Measurements from ENCODE around the gene APP. TPM values are rescaled to one million over a fixed set of nuclear protein-coding genes. Genes with fewer than 3 reads are reported as not detected.

APP gene
- total RNA-seq, 1 experiment from 2014 or later, result 560 TPM

DNA sequence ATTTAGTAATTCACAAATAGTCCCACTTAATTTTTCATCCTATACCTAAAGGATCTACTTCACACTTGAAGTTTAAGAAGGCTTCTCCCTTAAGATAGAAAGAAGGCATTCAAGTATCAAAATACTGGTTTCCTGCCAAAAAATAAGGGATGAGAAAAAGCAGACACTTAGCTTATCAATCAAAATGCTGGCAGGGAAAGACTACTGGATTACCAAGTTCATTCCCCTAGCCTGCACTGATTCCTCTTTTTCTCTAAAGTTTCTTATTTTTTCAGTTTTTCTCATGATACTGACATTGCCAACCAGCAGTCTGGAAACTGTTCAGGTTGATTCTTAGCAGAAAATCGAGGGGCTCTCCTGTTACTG lies 231.2 kb downstream of the APP start (continued):
- TF ChIP-seq STAT6 (CRISPR knock-in tag; conservative IDR thresholded peaks at IDR 0.05; ENCODE audit: low read depth) (no peak), ETV6 (CRISPR knock-in tag; IDR thresholded peaks at IDR 0.05) (no peak), FOXK1 (CRISPR knock-in tag; IDR thresholded peaks at IDR 0.05) (no peak), ZNF263 (CRISPR knock-in tag; IDR thresholded peaks at IDR 0.05; ENCODE audit: low read depth) (no peak)

DNA sequence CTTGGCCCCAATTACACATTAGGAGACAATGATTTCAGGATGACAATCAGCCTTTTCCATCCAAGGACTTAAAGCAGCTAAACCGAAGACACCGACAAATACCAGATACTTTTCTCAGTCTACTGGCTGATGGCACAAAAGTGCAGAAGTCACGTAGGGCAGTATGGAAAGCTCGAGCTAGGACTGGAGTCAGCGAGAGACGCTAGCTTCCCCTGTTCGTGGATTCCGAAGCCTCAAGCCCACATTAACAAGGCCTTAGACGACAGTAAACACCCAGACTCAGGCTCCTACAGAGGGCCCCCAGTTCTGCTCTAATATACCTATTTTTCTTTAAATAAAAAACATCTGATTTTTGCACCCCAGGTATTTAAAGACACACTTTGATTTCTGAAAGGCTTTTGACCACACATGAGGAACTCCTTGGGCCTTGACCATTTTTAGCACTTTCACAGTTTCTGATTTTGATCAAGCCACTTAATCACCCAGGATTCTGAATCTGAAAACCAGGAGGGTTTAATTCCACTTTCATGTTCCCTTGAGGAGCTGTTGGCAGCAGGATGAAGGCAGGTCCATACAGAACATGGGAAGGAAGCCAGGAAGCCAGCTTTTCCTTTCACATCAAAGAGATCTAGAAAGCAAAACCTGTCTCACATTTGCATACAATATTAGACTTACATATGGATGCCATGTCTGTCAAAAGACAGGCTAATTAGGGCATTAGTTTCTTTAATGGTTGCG lies 231.7 kb downstream of the APP start:
- no peak for TF ChIP-seq EMX1 (CRISPR knock-in tag; IDR thresholded peaks at IDR 0.05)
- ChIA-PET CTCF (no interaction called here), POLR2A (no interaction called here)
- H3K36me3 Mint-ChIP-seq, result peaks cover 21% of the 10 kb centered on the region
- peak; percentile 44; the same call in 1 of the 2 replicates for ATAC-seq
- H3K27me3 Mint-ChIP-seq (ENCODE audit: low read depth), result no peaks in the 10 kb centered on the region
- H3K27ac Mint-ChIP-seq, result peak overlapping the region; percentile 70
- H3K9me3 Mint-ChIP-seq, result no peaks in the 10 kb centered on the region
- DNase-seq (ENCODE audit: low spot score), result no peak
- no peak overlapping the region for H3K4me3 Mint-ChIP-seq
- peaks cover 21% of the 10 kb centered on the region for H3K4me1 Mint-ChIP-seq

GRCh38 chr21:25936776-25937175 lies 233.8 kb downstream of the APP start:
- Mint-ChIP-seq H3K36me3 (peaks cover 25% of the 10 kb centered on the region), H3K4me1 (peaks cover 34% of the 10 kb centered on the region), H3K4me3 (no peak overlapping the region), H3K27me3 (ENCODE audit: low read depth) (no peaks in the 10 kb centered on the region), H3K9me3 (no peaks in the 10 kb centered on the region), H3K27ac (no peak overlapping the region)
- ChIA-PET CTCF (no interaction called here), POLR2A (interaction anchor here (0.6 kb wide), 1 partner anchor 10 kb away, joined by 4 read pairs; no protein-coding TSS in a partner anchor)
- ATAC-seq (no peak), DNase-seq (ENCODE audit: low spot score) (no peak)
- TF ChIP-seq, protein P1, sequence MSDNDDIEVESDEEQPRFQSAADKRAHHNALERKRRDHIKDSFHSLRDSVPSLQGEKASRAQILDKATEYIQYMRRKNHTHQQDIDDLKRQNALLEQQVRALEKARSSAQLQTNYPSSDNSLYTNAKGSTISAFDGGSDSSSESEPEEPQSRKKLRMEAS (CRISPR knock-in tag; IDR thresholded peaks at IDR 0.05), result no peak

GRCh38 chr21:25934771-25935224 lies 235.8 kb downstream of the APP start:
- H3K27me3 Mint-ChIP-seq (ENCODE audit: low read depth), result no peaks in the 10 kb centered on the region
- ChIA-PET POLR2A (no interaction called here), CTCF (no interaction called here)
- no peak for ATAC-seq
- peaks cover 22% of the 10 kb centered on the region for H3K36me3 Mint-ChIP-seq
- H3K4me1 Mint-ChIP-seq, result peaks cover 47% of the 10 kb centered on the region
- TF ChIP-seq ESRRA (CRISPR knock-in tag; IDR thresholded peaks at IDR 0.05; ENCODE audit: borderline replicate concordance), result no peak
- TF ChIP-seq ELF4 (CRISPR knock-in tag; IDR thresholded peaks at IDR 0.05; ENCODE audit: low read depth), result no peak
- TF ChIP-seq IRF2 (CRISPR knock-in tag; IDR thresholded peaks at IDR 0.05; ENCODE audit: borderline replicate concordance, low read depth), result no peak
- H3K4me3 Mint-ChIP-seq, result no peak overlapping the region
- no peak for DNase-seq (ENCODE audit: low spot score)
- H3K9me3 Mint-ChIP-seq, result no peaks in the 10 kb centered on the region
- H3K27ac Mint-ChIP-seq, result peak overlapping the region; percentile 88

DNA sequence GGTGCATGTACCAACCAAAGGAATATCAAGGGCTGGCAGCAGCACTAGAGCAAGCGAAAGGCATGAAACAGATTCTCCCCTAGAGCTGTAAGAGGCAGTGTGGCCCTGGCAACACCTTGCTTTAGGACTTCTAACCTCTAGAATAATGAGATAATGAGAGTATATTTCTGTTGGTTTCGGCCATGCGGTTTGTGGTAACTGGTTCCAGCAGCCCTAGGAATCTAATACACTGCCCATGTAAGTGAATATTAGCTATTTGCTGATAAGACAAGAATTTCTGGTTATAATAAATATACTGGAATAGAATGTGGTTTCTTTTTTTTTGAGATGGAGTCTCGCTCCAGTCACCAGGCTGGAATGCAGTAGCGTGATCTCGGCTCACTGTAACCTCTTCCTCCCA lies 236.4 kb downstream of the APP start:
- no peak overlapping the region for H3K4me3 Mint-ChIP-seq
- DNase-seq (ENCODE audit: low spot score) (no peak), ATAC-seq (no peak)
- CTCF ChIA-PET, result no interaction called here
- peaks cover 41% of the 10 kb centered on the region for H3K4me1 Mint-ChIP-seq
- no peaks in the 10 kb centered on the region for H3K9me3 Mint-ChIP-seq
- POLR2A ChIA-PET, result no interaction called here
- H3K27ac Mint-ChIP-seq, result peak overlapping the region; percentile 72
- no peaks in the 10 kb centered on the region for H3K27me3 Mint-ChIP-seq (ENCODE audit: low read depth)
- H3K36me3 Mint-ChIP-seq, result peaks cover 22% of the 10 kb centered on the region
- no peak for TF ChIP-seq KAT7 (CRISPR knock-in tag; IDR thresholded peaks at IDR 0.05; ENCODE audit: borderline replicate concordance)
- TF ChIP-seq NR1H2 (CRISPR knock-in tag; IDR thresholded peaks at IDR 0.05), result no peak
- TF ChIP-seq FOXK1 (CRISPR knock-in tag; IDR thresholded peaks at IDR 0.05), result no peak
- TF ChIP-seq, protein P2, sequence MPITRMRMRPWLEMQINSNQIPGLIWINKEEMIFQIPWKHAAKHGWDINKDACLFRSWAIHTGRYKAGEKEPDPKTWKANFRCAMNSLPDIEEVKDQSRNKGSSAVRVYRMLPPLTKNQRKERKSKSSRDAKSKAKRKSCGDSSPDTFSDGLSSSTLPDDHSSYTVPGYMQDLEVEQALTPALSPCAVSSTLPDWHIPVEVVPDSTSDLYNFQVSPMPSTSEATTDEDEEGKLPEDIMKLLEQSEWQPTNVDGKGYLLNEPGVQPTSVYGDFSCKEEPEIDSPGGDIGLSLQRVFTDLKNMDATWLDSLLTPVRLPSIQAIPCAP (CRISPR knock-in tag; IDR thresholded peaks at IDR 0.05), result no peak
- TF ChIP-seq, protein P3, sequence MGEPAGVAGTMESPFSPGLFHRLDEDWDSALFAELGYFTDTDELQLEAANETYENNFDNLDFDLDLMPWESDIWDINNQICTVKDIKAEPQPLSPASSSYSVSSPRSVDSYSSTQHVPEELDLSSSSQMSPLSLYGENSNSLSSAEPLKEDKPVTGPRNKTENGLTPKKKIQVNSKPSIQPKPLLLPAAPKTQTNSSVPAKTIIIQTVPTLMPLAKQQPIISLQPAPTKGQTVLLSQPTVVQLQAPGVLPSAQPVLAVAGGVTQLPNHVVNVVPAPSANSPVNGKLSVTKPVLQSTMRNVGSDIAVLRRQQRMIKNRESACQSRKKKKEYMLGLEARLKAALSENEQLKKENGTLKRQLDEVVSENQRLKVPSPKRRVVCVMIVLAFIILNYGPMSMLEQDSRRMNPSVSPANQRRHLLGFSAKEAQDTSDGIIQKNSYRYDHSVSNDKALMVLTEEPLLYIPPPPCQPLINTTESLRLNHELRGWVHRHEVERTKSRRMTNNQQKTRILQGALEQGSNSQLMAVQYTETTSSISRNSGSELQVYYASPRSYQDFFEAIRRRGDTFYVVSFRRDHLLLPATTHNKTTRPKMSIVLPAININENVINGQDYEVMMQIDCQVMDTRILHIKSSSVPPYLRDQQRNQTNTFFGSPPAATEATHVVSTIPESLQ (CRISPR knock-in tag; IDR thresholded peaks at IDR 0.05), result no peak
- TF ChIP-seq ATF1 (CRISPR knock-in tag; IDR thresholded peaks at IDR 0.05), result no peak
- no peak for TF ChIP-seq ETV6 (CRISPR knock-in tag; IDR thresholded peaks at IDR 0.05)
- TF ChIP-seq TCF7 (CRISPR knock-in tag; IDR thresholded peaks at IDR 0.05; ENCODE audit: low read depth), result no peak
- TF ChIP-seq, protein P4, sequence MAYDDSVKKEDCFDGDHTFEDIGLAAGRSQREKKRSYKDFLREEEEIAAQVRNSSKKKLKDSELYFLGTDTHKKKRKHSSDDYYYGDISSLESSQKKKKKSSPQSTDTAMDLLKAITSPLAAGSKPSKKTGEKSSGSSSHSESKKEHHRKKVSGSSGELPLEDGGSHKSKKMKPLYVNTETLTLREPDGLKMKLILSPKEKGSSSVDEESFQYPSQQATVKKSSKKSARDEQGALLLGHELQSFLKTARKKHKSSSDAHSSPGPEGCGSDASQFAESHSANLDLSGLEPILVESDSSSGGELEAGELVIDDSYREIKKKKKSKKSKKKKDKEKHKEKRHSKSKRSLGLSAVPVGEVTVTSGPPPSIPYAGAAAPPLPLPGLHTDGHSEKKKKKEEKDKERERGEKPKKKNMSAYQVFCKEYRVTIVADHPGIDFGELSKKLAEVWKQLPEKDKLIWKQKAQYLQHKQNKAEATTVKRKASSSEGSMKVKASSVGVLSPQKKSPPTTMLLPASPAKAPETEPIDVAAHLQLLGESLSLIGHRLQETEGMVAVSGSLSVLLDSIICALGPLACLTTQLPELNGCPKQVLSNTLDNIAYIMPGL (CRISPR knock-in tag; IDR thresholded peaks at IDR 0.05), result no peak
- TF ChIP-seq CREM (CRISPR knock-in tag; IDR thresholded peaks at IDR 0.05), result no peak
- TF ChIP-seq NFYB (CRISPR knock-in tag; conservative IDR thresholded peaks at IDR 0.05; ENCODE audit: low read depth), result no peak
- TF ChIP-seq SOX15 (CRISPR knock-in tag; IDR thresholded peaks at IDR 0.05), result no peak
